HG03520 (cell line): Measurements from ENCODE around the gene TBC1D2.

Source experiments
- ATAC-seq: cut with Tn5 transposase; IDR thresholded peaks from one replicate; pipeline ENCODE4 v1.9.1; 2021; ENCODE audit warnings: mild to moderate bottlenecking, moderate library complexity; ENCODE audit not compliant: unreplicated experiment

TBC1D2 gene

GRCh38 chr9:98219364-98219716, 36.1 kb downstream of the TBC1D2 start:
- no peak for ATAC-seq

DNA sequence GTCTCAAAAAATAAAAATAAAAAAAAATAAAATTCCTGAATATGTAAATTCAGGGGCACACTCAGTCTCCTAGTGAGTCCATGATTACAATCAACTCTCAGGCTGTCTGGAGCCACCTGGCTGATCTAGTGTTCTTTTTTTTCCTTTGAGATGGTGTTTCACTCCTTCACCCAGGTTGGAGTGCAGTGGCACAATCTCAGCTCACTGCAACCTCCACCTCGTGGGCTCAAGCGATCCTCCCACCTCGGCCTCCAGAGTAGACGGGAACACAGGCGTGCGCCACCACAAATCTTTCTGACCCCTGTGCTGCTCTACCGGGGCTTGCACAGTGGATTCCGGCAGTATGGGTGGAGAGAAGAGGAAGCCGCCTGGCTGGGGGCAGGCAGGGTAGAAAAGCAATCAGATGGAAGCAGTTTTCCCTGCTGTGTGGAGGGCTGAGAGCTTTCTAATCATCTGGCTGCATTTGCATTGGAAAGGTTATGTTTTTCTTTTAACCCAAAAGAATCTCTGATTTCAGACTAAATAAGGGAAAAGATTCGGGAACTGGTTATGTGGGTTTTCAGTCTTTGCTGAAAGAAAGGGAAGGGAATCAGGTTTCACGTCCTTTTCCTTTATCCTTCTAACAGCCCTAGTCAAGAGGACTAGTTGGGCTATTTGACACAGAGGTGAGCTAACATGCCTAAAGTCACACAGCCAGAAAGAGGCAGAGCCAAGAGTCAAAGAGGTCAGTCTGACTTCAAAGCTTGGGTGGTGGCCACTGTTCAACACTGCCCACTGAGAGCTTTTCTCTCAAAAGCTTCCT, 36.7 kb downstream of the TBC1D2 start:
- no peak for ATAC-seq

GRCh38 chr9:98217255-98217654, 38.2 kb downstream of the TBC1D2 start:
- no peak for ATAC-seq

GRCh38 chr9:98216391-98216790, 39.1 kb downstream of the TBC1D2 start:
- ATAC-seq: no peak

- ATAC-seq: no peak
Measured at GRCh38 chr9:98215821-98216220, 39.6 kb downstream of the TBC1D2 start.

- no peak for ATAC-seq
Measured at GRCh38 chr9:98215271-98215670, 40.2 kb downstream of the TBC1D2 start.

GRCh38 chr9:98214811-98215210, 40.6 kb downstream of the TBC1D2 start:
- no peak for ATAC-seq

DNA sequence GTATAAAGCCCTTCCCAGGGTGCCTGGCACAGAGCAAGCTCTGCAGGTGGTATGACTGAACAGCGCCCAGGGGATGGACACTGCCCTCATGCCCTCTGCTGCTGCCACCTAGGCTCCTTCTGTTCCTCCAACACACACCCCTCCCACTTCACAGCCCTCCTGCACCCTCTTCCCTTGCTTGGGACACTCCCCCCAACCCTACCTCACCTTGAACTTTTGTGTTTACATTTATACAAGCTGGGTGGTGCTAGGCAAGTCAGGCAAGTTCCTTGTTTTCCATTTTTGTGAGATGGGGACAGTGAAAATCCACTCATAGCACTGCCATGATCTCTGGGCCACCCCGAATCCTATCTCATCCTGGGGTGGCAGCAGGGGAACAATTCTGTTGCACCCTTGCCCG, 44.2 kb downstream of the TBC1D2 start:
- no peak for ATAC-seq

DNA sequence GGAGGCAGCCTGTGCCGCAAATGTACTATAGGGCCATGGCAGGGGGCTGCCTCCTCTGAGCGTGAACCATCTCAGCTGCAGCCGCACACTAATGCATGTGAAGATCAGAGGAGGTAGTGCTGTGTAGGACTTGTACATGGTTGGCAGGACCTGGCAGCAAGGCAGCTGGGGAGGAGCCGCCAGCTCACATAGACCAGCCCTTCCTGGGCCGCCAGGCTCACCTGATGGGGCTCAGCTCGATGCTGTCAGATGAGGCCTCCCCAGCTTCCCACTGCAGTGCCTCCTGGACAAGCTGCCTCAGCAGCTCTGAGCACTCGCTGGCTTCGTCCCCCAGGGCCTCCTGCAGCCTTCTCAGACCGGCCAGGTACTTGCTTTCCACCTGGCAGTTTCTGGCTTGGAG, 45.0 kb downstream of the TBC1D2 start:
- ATAC-seq: no peak

- no peak for ATAC-seq
Measured at GRCh38 chr9:98209530-98209929, 45.9 kb downstream of the TBC1D2 start.

- ATAC-seq: no peak
Measured at GRCh38 chr9:98208635-98209034, 46.8 kb downstream of the TBC1D2 start.

- ATAC-seq: no peak
Measured at GRCh38 chr9:98207606-98208005, 47.8 kb downstream of the TBC1D2 start.

DNA sequence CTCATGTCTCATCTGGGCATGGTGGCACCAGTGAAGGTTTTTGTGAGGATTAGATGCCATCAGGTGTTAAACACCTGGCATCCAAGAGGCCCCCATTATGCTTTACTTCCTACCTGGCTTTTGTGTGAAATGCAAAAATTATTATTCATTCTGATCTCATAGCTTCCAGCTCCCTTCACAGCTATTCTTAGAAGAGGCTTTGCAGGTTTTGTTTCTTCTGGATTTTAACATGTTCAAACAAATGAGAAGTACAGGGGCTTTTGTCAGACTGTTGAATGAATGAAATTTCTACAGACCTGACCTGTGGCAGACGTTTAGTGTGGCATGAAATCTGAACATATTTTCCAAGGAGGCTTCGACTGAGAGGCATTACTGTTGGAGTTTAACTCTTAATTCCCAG, 48.7 kb downstream of the TBC1D2 start:
- ATAC-seq: no peak

- ATAC-seq: no peak
Measured at GRCh38 chr9:98204692-98205091, 50.8 kb downstream of the TBC1D2 start.

DNA sequence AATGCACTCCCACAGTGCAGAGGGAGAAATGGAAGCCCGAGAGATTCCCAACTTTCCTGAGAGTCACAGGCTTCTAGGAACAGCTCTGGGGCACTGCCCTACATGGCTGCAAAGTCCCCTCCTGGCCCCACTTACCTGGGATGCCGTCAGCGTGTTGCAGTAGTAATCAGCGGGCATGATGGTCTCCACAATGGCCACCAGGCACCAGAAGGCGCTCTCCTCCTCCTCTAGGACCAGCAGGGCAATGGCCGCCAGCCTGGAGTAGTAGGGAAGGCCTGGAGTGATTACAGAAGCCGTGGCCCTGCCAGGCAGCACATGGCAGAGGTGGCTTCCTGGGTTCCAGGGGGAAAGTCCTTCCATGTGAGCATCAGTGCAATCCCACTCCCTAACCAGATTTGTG, 52.3 kb downstream of the TBC1D2 start:
- ATAC-seq: no peak

DNA sequence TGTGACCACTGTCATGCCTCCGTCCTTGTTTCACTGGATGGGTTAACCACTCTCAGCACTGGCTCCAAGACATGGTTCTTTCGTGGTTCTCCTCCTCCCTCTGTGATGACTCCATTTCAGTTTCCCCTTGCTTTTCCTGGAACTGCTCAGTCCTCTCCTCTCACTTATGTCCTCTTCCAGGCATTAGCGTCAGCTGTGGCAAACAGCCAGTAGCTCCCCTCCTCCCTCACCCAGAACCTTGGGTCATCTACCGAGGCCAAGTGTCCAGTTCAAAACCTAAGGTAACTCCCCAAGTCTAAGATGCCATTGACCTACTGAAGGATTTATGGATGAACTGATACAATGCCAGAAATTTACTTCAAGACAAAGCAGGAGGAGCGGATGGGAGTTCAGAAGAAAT, 53.2 kb downstream of the TBC1D2 start:
- no peak for ATAC-seq

GRCh38 chr9:98201749-98202148, 53.7 kb downstream of the TBC1D2 start:
- no peak for ATAC-seq

DNA sequence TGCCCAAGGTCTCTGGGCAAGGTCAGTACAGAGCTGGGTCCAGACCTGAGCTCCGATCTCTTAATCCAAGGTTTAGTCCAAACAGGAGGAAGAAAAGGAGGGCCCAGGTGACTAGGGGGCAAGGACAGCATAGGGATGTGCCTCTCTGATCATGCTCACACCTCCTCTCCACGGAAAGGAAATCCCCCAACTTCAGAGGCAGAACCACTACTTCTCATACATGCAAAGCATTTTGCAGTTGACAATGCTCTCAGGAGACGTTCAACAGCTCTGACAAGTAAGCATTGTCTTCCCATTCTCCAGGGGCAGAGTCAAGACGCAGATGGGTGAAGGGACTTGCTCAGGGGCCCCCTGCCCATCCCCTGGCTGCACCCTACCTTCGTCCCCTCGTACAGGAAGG, 54.3 kb downstream of the TBC1D2 start:
- no peak for ATAC-seq

- no peak for ATAC-seq
Measured at GRCh38 chr9:98199388-98200033, 55.9 kb downstream of the TBC1D2 start.

- no peak for ATAC-seq
Measured at GRCh38 chr9:98195671-98196070, 59.8 kb downstream of the TBC1D2 start.

GRCh38 chr9:98193336-98193944, 62.0 kb downstream of the TBC1D2 start:
- ATAC-seq: no peak
